GM12892 (cell line): ENCODE measurements around the gene SMAD1.

ENCODE experiments used
- POLR2A ChIP-seq: IDR thresholded peaks from 2 replicates; pipeline ENCODE4 v1.6.1; 2011; ENCODE audit warnings: low read depth, low read length, control low read depth
- POLR2AphosphoS5 ChIP-seq: IDR thresholded peaks from 2 replicates; pipeline ENCODE4 v1.6.1; 2011; ENCODE audit warnings: low read depth, low read length, control low read depth
- TAF1 ChIP-seq: IDR thresholded peaks from 2 replicates; pipeline ENCODE4 v1.6.1; 2011; ENCODE audit warnings: low read depth, mild to moderate bottlenecking, control low read depth, low read length, borderline replicate concordance

GRCh38 chr4:145507636-145508035, 26.0 kb downstream of the SMAD1 start:
- no peak for TF ChIP-seq POLR2A
- no peak for TF ChIP-seq TAF1
- no peak for TF ChIP-seq POLR2AphosphoS5
